HL-60 (cell line): ENCODE data around the gene ZBTB42.
A peak's percentile ranks its signal among the peaks of the same experiment; 100 is the strongest.

ENCODE experiments used
- DNase-seq, 2 experiments: peaks; one replicate each; pipeline ENCODE4 v3.0.0-alpha.2; 2010 to 2020; ENCODE audit warnings: low read depth in 1 of 2, low spot score in 1 of 2
- H3K27ac ChIP-seq: fragments of 250-450 bp; sonication (Bioruptor Pico); replicated peaks from 2 replicates; pipeline ENCODE4 v1.5.1; 2020; ENCODE audit warnings: mild to moderate bottlenecking, moderate library complexity
- H3K27me3 ChIP-seq: fragments of 250-450 bp; sonication (Bioruptor Pico); 2 replicates; pipeline ENCODE4 v1.5.1; 2021; ENCODE audit warnings: mild to moderate bottlenecking, moderate library complexity; ENCODE audit not compliant: insufficient read depth, poor library complexity, severe bottlenecking
- H3K4me3 ChIP-seq: replicated peaks from 2 replicates; pipeline ENCODE4 v1.5.1; 2011; ENCODE audit warnings: mild to moderate bottlenecking, control low read depth, low read length; ENCODE audit not compliant: insufficient read depth
- GABPA ChIP-seq: IDR thresholded peaks from 2 replicates; pipeline ENCODE4 v1.6.1; 2012; ENCODE audit warnings: low read depth
- POLR2AphosphoS5 ChIP-seq: IDR thresholded peaks from 2 replicates; pipeline ENCODE4 v1.6.1; 2012; ENCODE audit warnings: low read depth
- SPI1 ChIP-seq: IDR thresholded peaks from 2 replicates; pipeline ENCODE4 v1.6.1; 2012; ENCODE audit warnings: low read depth, mild to moderate bottlenecking, borderline replicate concordance
- TF ChIP-seq, protein P1 (sequence below): IDR thresholded peaks from 2 replicates; pipeline ENCODE4 v1.6.1; 2012; ENCODE audit warnings: low read depth; ENCODE audit not compliant: insufficient replicate concordance
- TF ChIP-seq, protein P2 (sequence below): IDR thresholded peaks from one replicate; pipeline ENCODE4 v1.5.1; 2011; ENCODE audit warnings: low read length, control low read depth, inconsistent platforms; ENCODE audit not compliant: insufficient read depth

ZBTB42 gene

DNA sequence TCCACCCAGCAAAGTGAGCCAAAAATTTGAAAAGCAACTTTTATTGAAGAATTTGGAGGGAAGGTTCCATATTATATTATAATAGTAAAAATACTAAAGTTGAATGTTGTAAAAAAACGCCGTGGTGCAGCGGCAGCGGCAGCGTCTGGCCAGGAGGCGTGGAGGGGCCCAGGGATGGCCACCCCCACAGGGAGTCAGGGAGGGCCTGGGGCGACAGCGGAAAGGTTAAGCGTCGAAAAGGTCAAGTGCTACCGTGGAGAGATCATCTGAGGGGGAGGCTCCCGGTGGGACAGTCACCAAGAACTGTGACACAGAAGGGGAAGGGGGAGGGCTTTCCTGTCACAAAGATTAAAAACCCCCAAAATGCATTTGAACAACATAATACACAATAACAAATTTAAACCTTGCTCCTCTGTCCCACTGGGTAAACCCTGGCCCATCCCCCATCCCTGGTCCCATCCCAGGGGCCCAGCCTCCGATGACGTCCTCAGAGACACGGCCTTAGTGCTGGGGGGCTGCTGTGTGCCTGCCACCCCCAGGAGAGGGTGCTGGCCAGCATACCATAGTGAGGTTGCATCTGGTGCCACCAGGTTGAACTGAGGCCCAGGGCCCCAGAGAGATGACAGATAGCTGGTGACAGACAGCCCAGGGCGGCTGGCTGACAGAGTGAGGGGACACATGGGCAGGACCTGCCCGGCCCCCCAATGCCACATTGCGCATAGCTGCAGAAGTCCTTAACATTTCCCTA, 31.4 kb upstream of the ZBTB42 start:
- DNase-seq = no peak
- H3K27ac ChIP-seq = no peak overlapping the region
- TF ChIP-seq, protein P1, sequence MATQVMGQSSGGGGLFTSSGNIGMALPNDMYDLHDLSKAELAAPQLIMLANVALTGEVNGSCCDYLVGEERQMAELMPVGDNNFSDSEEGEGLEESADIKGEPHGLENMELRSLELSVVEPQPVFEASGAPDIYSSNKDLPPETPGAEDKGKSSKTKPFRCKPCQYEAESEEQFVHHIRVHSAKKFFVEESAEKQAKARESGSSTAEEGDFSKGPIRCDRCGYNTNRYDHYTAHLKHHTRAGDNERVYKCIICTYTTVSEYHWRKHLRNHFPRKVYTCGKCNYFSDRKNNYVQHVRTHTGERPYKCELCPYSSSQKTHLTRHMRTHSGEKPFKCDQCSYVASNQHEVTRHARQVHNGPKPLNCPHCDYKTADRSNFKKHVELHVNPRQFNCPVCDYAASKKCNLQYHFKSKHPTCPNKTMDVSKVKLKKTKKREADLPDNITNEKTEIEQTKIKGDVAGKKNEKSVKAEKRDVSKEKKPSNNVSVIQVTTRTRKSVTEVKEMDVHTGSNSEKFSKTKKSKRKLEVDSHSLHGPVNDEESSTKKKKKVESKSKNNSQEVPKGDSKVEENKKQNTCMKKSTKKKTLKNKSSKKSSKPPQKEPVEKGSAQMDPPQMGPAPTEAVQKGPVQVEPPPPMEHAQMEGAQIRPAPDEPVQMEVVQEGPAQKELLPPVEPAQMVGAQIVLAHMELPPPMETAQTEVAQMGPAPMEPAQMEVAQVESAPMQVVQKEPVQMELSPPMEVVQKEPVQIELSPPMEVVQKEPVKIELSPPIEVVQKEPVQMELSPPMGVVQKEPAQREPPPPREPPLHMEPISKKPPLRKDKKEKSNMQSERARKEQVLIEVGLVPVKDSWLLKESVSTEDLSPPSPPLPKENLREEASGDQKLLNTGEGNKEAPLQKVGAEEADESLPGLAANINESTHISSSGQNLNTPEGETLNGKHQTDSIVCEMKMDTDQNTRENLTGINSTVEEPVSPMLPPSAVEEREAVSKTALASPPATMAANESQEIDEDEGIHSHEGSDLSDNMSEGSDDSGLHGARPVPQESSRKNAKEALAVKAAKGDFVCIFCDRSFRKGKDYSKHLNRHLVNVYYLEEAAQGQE = no peak
- 0 out of 2 replicates have a peak, but pooled peaks have one; percentile 1 for TF ChIP-seq POLR2AphosphoS5
- TF ChIP-seq GABPA = no peak
- H3K4me3 ChIP-seq = no peak overlapping the region
- H3K27me3 ChIP-seq = no peaks in the 10 kb centered on the region

DNA sequence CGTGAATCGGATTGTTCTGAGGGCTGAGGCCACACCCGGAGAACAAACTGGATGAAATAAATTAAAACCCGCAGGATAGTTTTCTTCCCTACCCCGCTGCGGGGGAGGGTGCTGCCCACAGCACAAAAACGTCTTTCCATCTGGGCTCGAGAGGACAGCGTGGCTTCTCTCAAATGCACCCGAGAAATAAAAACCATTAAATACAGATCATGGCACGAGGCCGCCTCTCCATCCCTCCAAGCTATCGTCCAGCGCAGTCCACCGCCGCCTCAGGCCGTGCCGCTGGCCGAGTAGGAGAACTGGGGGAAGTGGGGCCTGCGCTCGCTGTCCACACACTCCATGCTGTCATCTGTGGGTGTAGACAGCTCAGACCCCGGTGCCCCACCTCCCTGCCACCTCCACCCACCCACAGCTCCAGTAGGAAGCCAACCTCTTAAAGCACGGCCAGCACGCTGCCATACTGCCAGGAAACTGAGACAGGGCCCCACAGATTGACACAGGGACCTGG, 30.8 kb upstream of the ZBTB42 start:
- DNase-seq = no peak
- no peaks in the 10 kb centered on the region for H3K27me3 ChIP-seq
- TF ChIP-seq SPI1 (no peak), GABPA (no peak), POLR2AphosphoS5 (0 out of 2 replicates have a peak, but pooled peaks have one; percentile 38)
- TF ChIP-seq, protein P1 = no peak
- TF ChIP-seq, protein P2, sequence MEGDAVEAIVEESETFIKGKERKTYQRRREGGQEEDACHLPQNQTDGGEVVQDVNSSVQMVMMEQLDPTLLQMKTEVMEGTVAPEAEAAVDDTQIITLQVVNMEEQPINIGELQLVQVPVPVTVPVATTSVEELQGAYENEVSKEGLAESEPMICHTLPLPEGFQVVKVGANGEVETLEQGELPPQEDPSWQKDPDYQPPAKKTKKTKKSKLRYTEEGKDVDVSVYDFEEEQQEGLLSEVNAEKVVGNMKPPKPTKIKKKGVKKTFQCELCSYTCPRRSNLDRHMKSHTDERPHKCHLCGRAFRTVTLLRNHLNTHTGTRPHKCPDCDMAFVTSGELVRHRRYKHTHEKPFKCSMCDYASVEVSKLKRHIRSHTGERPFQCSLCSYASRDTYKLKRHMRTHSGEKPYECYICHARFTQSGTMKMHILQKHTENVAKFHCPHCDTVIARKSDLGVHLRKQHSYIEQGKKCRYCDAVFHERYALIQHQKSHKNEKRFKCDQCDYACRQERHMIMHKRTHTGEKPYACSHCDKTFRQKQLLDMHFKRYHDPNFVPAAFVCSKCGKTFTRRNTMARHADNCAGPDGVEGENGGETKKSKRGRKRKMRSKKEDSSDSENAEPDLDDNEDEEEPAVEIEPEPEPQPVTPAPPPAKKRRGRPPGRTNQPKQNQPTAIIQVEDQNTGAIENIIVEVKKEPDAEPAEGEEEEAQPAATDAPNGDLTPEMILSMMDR = no peak
- no peak overlapping the region for H3K27ac ChIP-seq
- H3K4me3 ChIP-seq = no peak overlapping the region

DNA sequence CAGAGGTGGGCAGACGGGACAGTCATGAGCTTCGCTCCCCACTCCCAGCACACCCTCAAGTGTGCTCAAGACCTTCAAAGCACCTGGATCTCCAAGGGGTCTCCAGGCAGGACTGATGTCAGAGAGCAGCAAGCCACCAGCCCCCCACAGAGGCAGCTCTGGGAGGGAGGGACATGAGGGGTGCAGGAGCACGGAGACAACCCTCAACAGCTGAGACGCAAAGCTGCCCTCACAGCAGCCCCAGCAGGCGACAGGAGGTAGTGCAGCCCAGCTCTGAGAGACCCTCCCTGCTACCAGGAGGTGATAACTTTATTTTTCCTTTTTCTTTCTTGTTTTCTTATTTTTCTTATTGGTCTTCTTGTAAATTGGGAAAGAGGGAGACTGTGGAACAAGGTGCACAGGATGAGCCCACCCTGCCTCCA, 30.0 kb upstream of the ZBTB42 start:
- no peaks in the 10 kb centered on the region for H3K27me3 ChIP-seq
- H3K27ac ChIP-seq = no peak overlapping the region
- TF ChIP-seq, protein P1 = no peak
- TF ChIP-seq, protein P2 = peak; percentile 47
- no peak for TF ChIP-seq SPI1
- no peak for TF ChIP-seq POLR2AphosphoS5
- DNase-seq = no peak
- no peak overlapping the region for H3K4me3 ChIP-seq
